BLaER1 treated with 17β-estradiol and CSF1 and Interleukin-3, amounts not matched to agents 10 nM and 100 nM (cell line): Measurements from ENCODE around the gene RAF1.
"Not testable (repeated sequence)": the region's sequence is repeated elsewhere in the genome, so short reads cannot be mapped to it uniquely, and the experiment has no call there.

Experiments
- H3K27ac ChIP-seq, 11 experiments: shearing (Covaris generic); formaldehyde crosslinking; 2 replicates each; pipeline ENCODE4 v1.8.1; 2022
- H3K27me3 ChIP-seq, 11 experiments: shearing (Covaris generic); formaldehyde crosslinking; 2 replicates each; pipeline ENCODE4 v1.8.1; 2022
- H3K36me3 ChIP-seq, 11 experiments: shearing (Covaris generic); formaldehyde crosslinking; 2 replicates each; pipeline ENCODE4 v1.8.1; 2022
- H3K4me1 ChIP-seq, 10 experiments: shearing (Covaris generic); formaldehyde crosslinking; 2 replicates each; pipeline ENCODE4 v1.8.1; 2022
- H3K4me2 ChIP-seq, 11 experiments: shearing (Covaris generic); formaldehyde crosslinking; 2 replicates each; pipeline ENCODE4 v1.8.1; 2022
- H3K4me3 ChIP-seq, 10 experiments: shearing (Covaris generic); formaldehyde crosslinking; 2 replicates each; pipeline ENCODE4 v1.8.1; 2022
- H3K9ac ChIP-seq, 11 experiments: shearing (Covaris generic); formaldehyde crosslinking; 2 replicates each; pipeline ENCODE4 v1.8.1; 2022
- H3K9me3 ChIP-seq, 11 experiments: shearing (Covaris generic); formaldehyde crosslinking; replicated peaks in 1 of 11; 2 replicates each; pipeline ENCODE4 v1.8.1; 2022
- H4K20me1 ChIP-seq, 11 experiments: shearing (Covaris generic); formaldehyde crosslinking; 2 replicates each; pipeline ENCODE4 v1.8.1; 2022
- Cebpa-rat ChIP-seq, 11 experiments: shearing (Covaris generic); IDR thresholded peaks; 2 replicates each; pipeline ENCODE4 v1.8.1; 2022

RAF1 gene

DNA sequence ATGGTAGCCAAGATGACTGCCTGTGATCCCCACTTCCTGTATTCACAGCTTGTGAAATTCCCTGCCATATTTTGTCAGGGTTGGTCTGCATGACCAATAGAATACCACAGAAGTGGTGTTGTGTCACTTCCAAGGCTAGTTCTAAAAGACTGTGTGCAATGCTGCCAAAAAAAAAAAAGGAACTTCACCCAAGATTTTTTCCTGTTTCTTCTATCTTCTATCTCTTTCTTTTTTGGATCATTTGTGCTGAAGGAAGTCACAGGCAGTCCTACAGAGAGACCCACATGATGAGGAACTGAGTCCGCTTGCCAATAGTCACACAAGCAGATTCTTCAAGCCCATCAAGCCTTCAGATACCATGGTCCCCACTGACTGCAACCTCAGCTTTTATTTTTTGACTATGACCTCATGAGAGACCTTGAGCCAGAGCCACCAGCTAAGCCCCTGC is 18.1 kb upstream of the RAF1 start:
- H3K4me1 ChIP-seq: peaks cover 0 to 85% (median 43%) of the 10 kb centered on the region in 10 experiments; a peak in 19 of 20 replicates
- H3K4me2 ChIP-seq: peak overlapping the region; percentile 39 to 85 (median 72); a peak in 21 of 22 replicates
- TF ChIP-seq Cebpa-rat (IDR thresholded peaks at IDR 0.05): peak; percentile 77 to 99 (median 95)
- no peaks in the 10 kb centered on the region for H3K27me3 ChIP-seq
- no peaks in the 10 kb centered on the region for H3K36me3 ChIP-seq
- H3K27ac ChIP-seq: peak overlapping the region; percentile 78 to 97 (median 92)
- H3K4me3 ChIP-seq: no peak overlapping the region
- peaks cover 0 to 3% (median 0%) of the 10 kb centered on the region in 11 experiments; a peak in 1 of 22 replicates for H3K9me3 ChIP-seq
- H3K9ac ChIP-seq: peak overlapping the region; percentile 1 to 82 (median 75); a peak in 20 of 22 replicates
- no peaks in the 10 kb centered on the region for H4K20me1 ChIP-seq

DNA sequence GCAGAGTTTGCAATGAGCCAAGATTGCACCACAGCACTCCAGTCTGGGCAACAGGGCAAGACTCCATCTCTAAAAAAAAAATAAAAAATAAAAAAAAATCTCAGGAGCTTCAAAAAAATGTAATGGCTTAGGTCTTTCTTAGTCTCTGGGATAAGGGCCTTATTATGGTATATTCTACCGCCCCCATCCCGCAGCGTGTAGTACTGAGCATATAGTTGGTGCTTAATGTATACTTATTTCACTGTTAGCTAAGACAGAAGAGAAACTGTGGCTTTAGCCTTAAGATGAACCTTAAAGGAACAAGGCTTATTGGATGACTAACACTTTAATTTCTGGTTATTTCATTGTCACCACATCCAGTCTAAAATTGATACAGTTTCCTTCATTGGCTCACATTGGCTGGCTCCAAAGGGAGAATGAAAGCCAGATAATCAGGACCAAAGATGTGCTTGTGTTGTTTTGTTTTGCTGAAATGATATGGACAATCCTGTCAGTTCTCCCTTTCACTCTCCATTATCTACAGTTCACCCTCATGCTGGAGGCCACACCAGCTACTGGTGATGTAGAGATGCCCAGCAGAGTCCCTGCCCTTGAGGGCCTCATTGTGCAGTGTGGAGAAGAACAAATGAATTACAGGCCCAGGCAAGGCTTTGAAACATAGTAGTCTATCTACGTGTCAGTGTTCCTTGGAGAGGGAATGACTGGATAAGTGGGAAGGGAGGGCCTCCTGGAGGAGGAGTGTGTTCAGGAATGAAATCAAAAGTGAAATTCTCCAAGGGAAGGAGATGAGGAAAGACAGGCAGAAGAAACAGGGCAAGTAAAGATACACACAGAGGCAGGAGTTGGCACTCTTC is 17.4 kb upstream of the RAF1 start:
- no peak for TF ChIP-seq Cebpa-rat (IDR thresholded peaks at IDR 0.05)
- no peaks in the 10 kb centered on the region for H3K36me3 ChIP-seq
- peak overlapping the region in 10 of 11 experiments; percentile 67 to 82 (median 76); a peak in 20 of 22 replicates for H3K9ac ChIP-seq
- no peaks in the 10 kb centered on the region for H4K20me1 ChIP-seq
- peaks cover 0 to 3% (median 0%) of the 10 kb centered on the region in 11 experiments; a peak in 1 of 22 replicates for H3K9me3 ChIP-seq
- H3K4me1 ChIP-seq: peaks cover 0 to 91% (median 47%) of the 10 kb centered on the region in 10 experiments; a peak in 19 of 20 replicates
- no peaks in the 10 kb centered on the region for H3K27me3 ChIP-seq
- H3K4me2 ChIP-seq: peak overlapping the region; percentile 24 to 85 (median 71); a peak in 20 of 22 replicates
- peak overlapping the region; percentile 78 to 97 (median 92) for H3K27ac ChIP-seq
- no peak overlapping the region; a peak in 1 of 20 replicates for H3K4me3 ChIP-seq

DNA sequence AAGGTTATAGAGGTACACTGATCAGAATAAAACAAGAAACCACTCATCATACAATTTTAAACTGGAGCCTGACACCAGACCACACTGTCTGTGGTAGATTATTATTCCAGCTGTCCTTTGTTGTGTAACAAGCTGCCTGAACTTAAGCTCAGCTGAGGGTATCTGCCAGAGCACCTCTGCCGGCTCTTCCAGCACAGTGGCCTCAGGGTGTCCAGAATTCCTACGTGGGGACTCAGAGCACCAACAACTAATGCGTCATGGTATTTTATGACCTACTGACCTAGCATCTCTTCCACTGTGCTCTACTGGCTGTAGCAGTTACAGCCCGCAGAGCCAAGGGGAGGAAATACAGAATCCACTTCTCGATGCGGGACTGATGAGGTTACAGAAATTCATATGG is 15.6 kb upstream of the RAF1 start:
- no peak for TF ChIP-seq Cebpa-rat (IDR thresholded peaks at IDR 0.05)
- Histone ChIP-seq H3K4me1 (peaks cover 0 to 90% (median 52%) of the 10 kb centered on the region in 10 experiments; a peak in 19 of 20 replicates), H4K20me1 (no peaks in the 10 kb centered on the region), H3K27me3 (no peaks in the 10 kb centered on the region), H3K9ac (peak overlapping the region in 1 of 11 experiments; percentile 15; a peak in 2 of 22 replicates), H3K27ac (peak overlapping the region in 9 of 11 experiments; percentile 23 to 97 (median 92); a peak in 11 of 22 replicates), H3K36me3 (no peaks in the 10 kb centered on the region; a peak in 1 of 22 replicates), H3K9me3 (peaks cover 0 to 14% (median 12%) of the 10 kb centered on the region in 11 experiments; a peak in 19 of 22 replicates), H3K4me2 (peak overlapping the region in 3 of 11 experiments; percentile 1 to 81 (median 21); a peak in 3 of 22 replicates), H3K4me3 (no peak overlapping the region)

DNA sequence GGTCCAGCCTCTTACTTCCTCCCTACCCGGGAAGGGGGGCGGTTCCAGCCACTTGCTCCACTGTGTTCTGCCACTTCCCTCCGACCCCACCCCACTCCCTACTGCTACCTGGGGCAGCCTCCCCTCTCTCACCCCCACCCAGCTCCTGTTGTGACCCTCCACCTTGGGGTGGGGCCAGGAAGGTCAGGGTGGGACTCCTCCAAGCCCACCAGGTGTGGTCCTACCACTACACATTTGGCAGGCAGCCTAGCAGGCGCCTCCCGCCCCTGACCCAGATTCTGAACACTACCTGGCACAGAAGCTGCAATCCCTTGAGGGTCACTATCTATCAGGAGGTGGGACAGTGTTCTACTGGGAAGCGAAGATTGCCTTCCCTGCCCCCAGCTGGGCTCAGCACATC is 13.7 kb upstream of the RAF1 start:
- no peak overlapping the region for H3K4me3 ChIP-seq
- peak overlapping the region in 6 of 11 experiments; percentile 12 to 60 (median 20); a peak in 6 of 22 replicates for H3K27ac ChIP-seq
- TF ChIP-seq Cebpa-rat (IDR thresholded peaks at IDR 0.05): no peak
- peaks cover 0 to 16% (median 11%) of the 10 kb centered on the region in 11 experiments; a peak in 19 of 22 replicates for H3K9me3 ChIP-seq
- H4K20me1 ChIP-seq: no peaks in the 10 kb centered on the region
- H3K4me2 ChIP-seq: peak overlapping the region in 6 of 11 experiments; percentile 26 to 69 (median 48); a peak in 11 of 22 replicates
- no peak overlapping the region for H3K9ac ChIP-seq
- peaks cover 0 to 72% (median 40%) of the 10 kb centered on the region in 10 experiments; a peak in 19 of 20 replicates for H3K4me1 ChIP-seq
- no peaks in the 10 kb centered on the region; a peak in 1 of 22 replicates for H3K36me3 ChIP-seq
- no peaks in the 10 kb centered on the region for H3K27me3 ChIP-seq

DNA sequence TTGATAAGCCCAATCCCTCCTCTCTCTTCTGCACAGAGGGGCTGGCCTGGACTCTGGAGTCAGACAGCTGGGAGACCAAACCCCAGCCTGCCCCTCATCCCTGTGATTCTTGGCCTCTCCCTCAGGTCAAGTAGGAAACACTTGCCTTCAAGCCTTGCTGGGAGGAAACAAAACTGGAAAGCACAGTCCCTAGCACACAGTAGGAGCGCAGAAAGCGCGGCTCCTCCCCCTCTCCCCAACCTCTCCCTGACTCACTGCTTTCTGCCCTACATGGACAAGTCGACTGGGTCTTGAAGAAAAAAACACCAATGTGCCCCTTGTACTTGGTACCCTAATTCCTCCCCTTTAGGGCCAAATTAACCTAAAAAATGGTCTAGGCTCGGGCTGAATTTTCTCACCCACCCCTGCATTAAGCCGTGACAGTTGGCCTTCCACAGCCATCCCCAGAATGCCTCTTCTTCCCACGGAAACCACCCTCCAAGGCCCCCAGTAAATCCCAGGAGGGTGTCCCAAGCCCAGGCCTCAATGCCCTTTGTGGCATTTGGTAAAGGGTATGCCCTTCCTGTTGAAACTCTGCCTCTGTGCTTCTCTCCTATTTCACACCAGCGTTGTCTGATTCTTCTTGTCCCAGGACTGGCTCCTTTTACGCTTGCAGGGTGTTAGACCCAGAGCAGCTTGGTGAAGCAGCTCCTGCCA is 11.3 kb upstream of the RAF1 start:
- no peak for TF ChIP-seq Cebpa-rat (IDR thresholded peaks at IDR 0.05)
- H3K9ac ChIP-seq: no peak overlapping the region
- H3K27ac ChIP-seq: peak overlapping the region in 3 of 11 experiments; percentile 11 to 54 (median 52); a peak in 3 of 22 replicates
- H3K4me1 ChIP-seq: peaks cover 0 to 51% (median 18%) of the 10 kb centered on the region in 10 experiments; a peak in 13 of 20 replicates
- no peaks in the 10 kb centered on the region; a peak in 1 of 22 replicates for H3K36me3 ChIP-seq
- H4K20me1 ChIP-seq: no peaks in the 10 kb centered on the region
- H3K4me3 ChIP-seq: peak overlapping the region in 1 of 10 experiments; percentile 11; a peak in 1 of 20 replicates
- peaks cover 0 to 16% (median 11%) of the 10 kb centered on the region in 11 experiments; a peak in 19 of 22 replicates for H3K9me3 ChIP-seq
- no peaks in the 10 kb centered on the region for H3K27me3 ChIP-seq
- peak overlapping the region in 4 of 11 experiments; percentile 29 to 69 (median 44); a peak in 4 of 22 replicates for H3K4me2 ChIP-seq

DNA sequence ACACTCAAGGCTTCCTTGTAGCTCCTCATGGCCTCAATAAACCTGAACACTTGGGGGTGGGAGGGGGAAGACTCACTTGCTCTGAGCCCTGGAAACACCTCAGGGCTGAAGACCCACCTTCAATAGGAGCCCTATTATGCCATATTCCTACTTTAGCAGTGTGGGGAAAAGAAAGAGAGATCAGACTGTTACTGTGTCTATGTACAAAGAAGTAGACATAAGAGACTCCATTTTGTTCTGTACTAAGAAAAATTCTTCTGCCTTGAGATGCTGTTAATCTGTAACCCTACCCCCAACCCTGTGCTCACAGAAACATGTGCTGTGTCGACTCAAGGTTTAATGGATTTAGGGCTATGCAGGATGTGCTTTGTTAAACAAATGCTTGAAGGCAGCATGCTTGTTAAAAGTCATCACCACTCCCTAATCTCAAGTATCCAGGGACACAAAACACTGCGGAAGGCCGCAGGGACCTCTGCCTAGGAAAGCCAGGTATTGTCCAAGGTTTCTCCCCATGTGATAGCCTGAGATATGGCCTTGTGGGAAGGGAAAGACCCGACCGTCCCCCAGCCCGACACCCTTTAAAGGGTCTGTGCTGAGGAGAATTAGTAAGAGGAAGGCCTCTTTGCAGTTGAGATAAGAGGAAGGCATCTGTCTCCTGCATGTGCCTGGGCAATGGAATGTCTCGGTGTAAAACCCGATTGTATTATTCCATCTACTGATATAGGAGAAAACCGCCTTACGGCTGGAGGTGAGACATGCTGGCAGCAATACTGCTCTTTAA is 10.2 kb upstream of the RAF1 start:
- not testable (repeated sequence) for H3K9ac ChIP-seq
- H3K4me1 ChIP-seq: peaks cover 0 to 39% (median 16%) of the 10 kb centered on the region in 10 experiments; a peak in 13 of 20 replicates

DNA sequence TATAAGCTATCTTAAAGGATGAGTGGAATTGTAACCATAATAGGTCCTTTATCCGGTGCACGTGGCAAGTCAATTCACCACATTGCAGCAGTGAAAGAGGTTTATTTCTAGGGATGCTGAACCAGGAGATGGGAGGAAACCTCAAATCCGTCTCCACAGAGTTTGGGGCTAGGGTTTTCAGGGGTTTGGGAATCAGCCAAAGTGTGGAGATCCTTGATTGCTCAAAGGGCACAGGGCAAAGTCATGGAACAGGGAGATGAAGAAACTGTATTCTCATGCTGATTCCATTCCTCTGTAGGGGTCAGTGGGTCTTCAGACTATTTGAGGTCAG is 7.2 kb upstream of the RAF1 start:
- peaks cover 0 to 10% (median 6%) of the 10 kb centered on the region in 10 experiments; a peak in 11 of 20 replicates for H3K4me1 ChIP-seq
- peaks cover 0 to 16% (median 11%) of the 10 kb centered on the region in 11 experiments; a peak in 19 of 22 replicates for H3K9me3 ChIP-seq
- no peak overlapping the region for H3K4me3 ChIP-seq
- TF ChIP-seq Cebpa-rat (IDR thresholded peaks at IDR 0.05): no peak
- H3K36me3 ChIP-seq: no peaks in the 10 kb centered on the region; a peak in 1 of 22 replicates
- no peak overlapping the region for H3K27ac ChIP-seq
- no peaks in the 10 kb centered on the region for H3K27me3 ChIP-seq
- no peaks in the 10 kb centered on the region for H4K20me1 ChIP-seq
- H3K9ac ChIP-seq: no peak overlapping the region
- no peak overlapping the region for H3K4me2 ChIP-seq

More for the DNA sequence above, 10.2 kb upstream of the RAF1 start:
- not testable (repeated sequence) for H3K4me3 ChIP-seq, H3K36me3 ChIP-seq, H3K27ac ChIP-seq, H3K27me3 ChIP-seq, H4K20me1 ChIP-seq, H3K4me2 ChIP-seq
- H3K9me3 ChIP-seq: peaks cover 0 to 16% (median 11%) of the 10 kb centered on the region in 11 experiments; a peak in 19 of 22 replicates
